ENCODE results near the gene ANO6. TPM values are rescaled to one million over a fixed set of nuclear protein-coding genes. Genes with fewer than 3 reads are reported as not detected.
A peak's percentile ranks its signal among the peaks of the same experiment; 100 is the strongest.
"Not testable (repeated sequence)": the region's sequence is repeated elsewhere in the genome, so short reads cannot be mapped to it uniquely, and the experiment has no call there.

ANO6 gene, protein sequence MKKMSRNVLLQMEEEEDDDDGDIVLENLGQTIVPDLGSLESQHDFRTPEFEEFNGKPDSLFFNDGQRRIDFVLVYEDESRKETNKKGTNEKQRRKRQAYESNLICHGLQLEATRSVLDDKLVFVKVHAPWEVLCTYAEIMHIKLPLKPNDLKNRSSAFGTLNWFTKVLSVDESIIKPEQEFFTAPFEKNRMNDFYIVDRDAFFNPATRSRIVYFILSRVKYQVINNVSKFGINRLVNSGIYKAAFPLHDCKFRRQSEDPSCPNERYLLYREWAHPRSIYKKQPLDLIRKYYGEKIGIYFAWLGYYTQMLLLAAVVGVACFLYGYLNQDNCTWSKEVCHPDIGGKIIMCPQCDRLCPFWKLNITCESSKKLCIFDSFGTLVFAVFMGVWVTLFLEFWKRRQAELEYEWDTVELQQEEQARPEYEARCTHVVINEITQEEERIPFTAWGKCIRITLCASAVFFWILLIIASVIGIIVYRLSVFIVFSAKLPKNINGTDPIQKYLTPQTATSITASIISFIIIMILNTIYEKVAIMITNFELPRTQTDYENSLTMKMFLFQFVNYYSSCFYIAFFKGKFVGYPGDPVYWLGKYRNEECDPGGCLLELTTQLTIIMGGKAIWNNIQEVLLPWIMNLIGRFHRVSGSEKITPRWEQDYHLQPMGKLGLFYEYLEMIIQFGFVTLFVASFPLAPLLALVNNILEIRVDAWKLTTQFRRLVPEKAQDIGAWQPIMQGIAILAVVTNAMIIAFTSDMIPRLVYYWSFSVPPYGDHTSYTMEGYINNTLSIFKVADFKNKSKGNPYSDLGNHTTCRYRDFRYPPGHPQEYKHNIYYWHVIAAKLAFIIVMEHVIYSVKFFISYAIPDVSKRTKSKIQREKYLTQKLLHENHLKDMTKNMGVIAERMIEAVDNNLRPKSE
- total RNA-seq: 10 to 100 TPM; 24.4 to 28.0 TPM

DNA sequence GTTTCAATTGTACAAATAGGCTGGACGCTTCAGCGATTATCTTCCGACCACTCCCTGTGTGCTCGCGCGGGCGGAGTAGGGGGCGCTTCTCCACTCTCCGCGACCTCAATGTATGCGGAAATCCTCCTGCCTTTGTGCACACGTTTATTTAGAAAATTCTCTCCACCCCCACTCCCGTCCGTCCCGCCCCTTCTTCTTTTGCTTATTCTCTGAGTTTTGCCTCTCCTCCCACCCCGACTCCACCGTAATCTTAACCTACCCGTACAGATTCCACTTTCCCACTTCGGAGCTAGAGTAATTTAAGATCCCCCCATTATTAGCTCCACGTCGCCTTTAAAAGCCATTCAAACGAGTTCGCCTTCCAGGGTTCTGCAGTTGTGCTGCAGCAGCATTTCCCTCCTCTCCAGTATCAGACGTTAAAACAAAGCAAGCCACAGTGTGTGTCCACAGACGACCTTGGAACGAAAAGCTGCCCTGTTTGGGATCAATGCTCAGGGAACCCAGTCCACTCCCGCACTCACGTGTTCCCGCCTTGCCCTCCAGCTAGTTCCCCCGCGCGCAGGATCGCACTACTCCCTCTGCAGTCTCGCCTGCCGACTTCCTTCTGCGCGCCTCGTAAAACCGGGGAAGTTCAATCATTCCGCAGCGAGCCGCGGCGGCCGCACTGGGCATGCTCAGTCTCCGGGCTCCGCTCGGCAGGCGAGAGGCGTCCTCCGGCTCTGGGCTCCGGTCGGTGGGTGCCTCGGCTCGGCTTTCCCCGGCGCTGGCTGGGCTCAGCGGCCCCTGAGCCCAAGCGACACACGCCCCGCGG lies at the start of gene ANO6:
ANO6 (plus strand) TSS at position 677 of the 811 bp plus-strand sequence. CDS start 227 bp downstream, outside the sequence.
- peak; percentile 85 to 89 (median 88) for DNase-seq
- peak; percentile 91 for ATAC-seq
- Histone ChIP-seq H3K4me3 (peak within 1 kb of the TSS; percentile 68 to 84), H3K9me3 (no peaks in the 10 kb centered on the region), H3K4me1 (peaks cover 33% of the 10 kb centered on the region), H3K27ac (peak within 1 kb of the TSS; percentile 79 to 96 (median 89)), H3K27me3 (no peaks in the 10 kb centered on the region), H3K36me3 (replicated peaks in 1 of 2; ENCODE audit: insufficient read depth in 1 of 2, low read depth in 2 of 2) (no peaks in the 10 kb centered on the region)
- WGBS, 2 donors: 0 to 1% methylated on average over 34 to 61 of the region's 62 CpGs
- intact Hi-C loops (cut with DNase I): no loop called here
- TF ChIP-seq, protein P1, sequence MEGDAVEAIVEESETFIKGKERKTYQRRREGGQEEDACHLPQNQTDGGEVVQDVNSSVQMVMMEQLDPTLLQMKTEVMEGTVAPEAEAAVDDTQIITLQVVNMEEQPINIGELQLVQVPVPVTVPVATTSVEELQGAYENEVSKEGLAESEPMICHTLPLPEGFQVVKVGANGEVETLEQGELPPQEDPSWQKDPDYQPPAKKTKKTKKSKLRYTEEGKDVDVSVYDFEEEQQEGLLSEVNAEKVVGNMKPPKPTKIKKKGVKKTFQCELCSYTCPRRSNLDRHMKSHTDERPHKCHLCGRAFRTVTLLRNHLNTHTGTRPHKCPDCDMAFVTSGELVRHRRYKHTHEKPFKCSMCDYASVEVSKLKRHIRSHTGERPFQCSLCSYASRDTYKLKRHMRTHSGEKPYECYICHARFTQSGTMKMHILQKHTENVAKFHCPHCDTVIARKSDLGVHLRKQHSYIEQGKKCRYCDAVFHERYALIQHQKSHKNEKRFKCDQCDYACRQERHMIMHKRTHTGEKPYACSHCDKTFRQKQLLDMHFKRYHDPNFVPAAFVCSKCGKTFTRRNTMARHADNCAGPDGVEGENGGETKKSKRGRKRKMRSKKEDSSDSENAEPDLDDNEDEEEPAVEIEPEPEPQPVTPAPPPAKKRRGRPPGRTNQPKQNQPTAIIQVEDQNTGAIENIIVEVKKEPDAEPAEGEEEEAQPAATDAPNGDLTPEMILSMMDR (IDR thresholded peaks at IDR 0.05): peak in 5 of 7 experiments; percentile 17 to 49 (median 29)
- TF ChIP-seq POLR2A (IDR thresholded peaks at IDR 0.05): peak; percentile 83 to 89 (median 89)

DNA sequence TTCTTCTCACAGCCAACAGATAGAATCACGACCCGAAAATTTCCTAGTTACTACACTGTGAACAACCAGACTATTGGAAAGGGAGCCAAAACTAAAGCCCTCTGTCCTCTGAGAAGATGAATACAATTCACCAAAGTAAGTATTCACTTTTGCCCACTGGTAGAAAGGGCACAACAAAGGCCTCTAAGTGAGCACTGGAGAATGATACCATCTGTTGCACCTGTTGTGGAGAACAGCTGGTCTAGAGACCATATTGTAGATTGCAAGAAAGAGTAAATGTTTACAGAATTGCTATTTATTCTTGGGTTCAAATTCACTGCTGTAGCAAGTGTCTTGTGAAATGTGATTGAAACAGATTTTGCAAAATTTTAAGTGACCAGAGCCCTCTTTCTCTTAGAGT lies 46.9 kb upstream of the ANO6 start:
- Histone ChIP-seq H3K27ac (no peak overlapping the region), H3K4me1 (no peaks in the 10 kb centered on the region), H3K9me3 (no peaks in the 10 kb centered on the region), H3K27me3 (no peaks in the 10 kb centered on the region), H3K36me3 (replicated peaks in 1 of 2; ENCODE audit: insufficient read depth in 1 of 2, low read depth in 2 of 2) (no peaks in the 10 kb centered on the region), H3K4me3 (no peak overlapping the region)
- TF ChIP-seq, protein P1 (IDR thresholded peaks at IDR 0.05): no peak
- no peak for TF ChIP-seq POLR2A (IDR thresholded peaks at IDR 0.05)
- intact Hi-C loops (cut with DNase I): loop anchor here (10.0 kb wide), 1 partner anchor 216 kb away; no protein-coding TSS in a partner anchor
- ATAC-seq (no peak), DNase-seq (no peak)
- WGBS, 2 donors: 88 to 96% methylated on average over 2 of the region's 2 CpGs

DNA sequence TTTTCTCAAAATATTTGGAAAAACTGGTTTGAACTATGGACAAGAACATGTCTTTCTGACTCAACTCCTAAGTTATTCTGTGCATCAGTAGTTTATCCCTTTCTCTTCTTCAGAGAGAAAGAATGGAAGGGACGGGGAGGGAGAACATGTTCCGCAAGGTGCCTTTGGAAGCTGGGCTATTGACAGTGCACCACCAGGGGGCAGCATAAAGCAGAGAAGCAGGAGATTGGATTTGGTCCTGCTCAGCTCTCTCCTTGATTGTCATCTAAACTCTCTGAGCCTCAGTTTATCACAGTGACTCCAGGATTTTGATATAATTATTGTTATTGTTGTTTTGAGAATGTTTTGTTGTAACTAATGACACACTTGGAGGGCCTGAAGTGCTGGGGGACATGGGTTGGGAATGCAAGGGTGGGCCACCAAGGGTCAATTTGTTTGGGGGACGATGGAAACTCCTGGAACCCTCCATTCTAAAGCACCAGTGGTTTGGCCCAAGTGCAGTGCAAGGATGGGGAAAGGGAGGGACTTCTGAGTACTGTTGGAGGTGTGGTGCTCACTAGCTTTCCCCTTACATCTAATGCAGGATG lies 45.3 kb upstream of the ANO6 start:
- Histone ChIP-seq H3K27me3 (no peaks in the 10 kb centered on the region), H3K9me3 (no peaks in the 10 kb centered on the region), H3K4me1 (no peaks in the 10 kb centered on the region), H3K36me3 (replicated peaks in 1 of 2; ENCODE audit: insufficient read depth in 1 of 2, low read depth in 2 of 2) (no peaks in the 10 kb centered on the region), H3K4me3 (no peak overlapping the region), H3K27ac (no peak overlapping the region)
- peak; percentile 78 to 87 (median 84) for DNase-seq
- TF ChIP-seq POLR2A (IDR thresholded peaks at IDR 0.05): no peak
- TF ChIP-seq, protein P1 (IDR thresholded peaks at IDR 0.05): peak; percentile 73 to 87 (median 75)
- ATAC-seq: peak; percentile 77
- WGBS, 2 donors: 43 to 44% methylated on average over 3 of the region's 3 CpGs
- intact Hi-C loops (cut with DNase I): no loop called here

DNA sequence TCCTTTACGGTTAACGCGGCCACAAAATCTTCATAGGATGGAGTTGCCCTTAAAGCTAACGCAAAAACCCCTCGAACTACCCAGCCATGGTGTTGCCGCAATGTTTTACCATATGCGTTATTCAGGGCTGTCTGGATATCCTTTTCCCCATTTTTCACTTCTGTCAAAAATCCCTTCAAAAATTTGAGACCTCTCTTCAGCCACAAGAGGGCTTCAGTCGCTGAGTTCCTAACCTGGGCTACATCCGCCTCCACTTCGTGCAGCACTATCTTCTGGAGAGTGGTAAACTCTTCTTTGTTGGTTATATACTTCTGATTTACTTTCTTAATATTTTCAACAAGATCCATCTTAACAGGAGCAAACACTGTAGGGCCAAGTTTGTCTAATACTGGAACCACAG lies 42.6 kb upstream of the ANO6 start:
- H3K36me3 ChIP-seq (replicated peaks in 1 of 2; ENCODE audit: insufficient read depth in 1 of 2, low read depth in 2 of 2); DNase-seq; H3K9me3 ChIP-seq; H3K4me1 ChIP-seq; H3K27ac ChIP-seq; intact Hi-C loops (cut with DNase I); H3K4me3 ChIP-seq; ATAC-seq; H3K27me3 ChIP-seq: not testable (repeated sequence)
- TF ChIP-seq, protein P1 (IDR thresholded peaks at IDR 0.05): peak in 1 of 7 experiments; percentile 11
- WGBS, 2 donors: 86 to 89% methylated on average over 10 of the region's 10 CpGs
